Measurements from ENCODE around the gene SIGLEC11.

GRCh38 chr19:49997709-49998108, 36.7 kb upstream of the SIGLEC11 start:
- TF ChIP-seq GATA2 (IDR thresholded peaks at IDR 0.05; ENCODE audit: low read depth, low read length) (no peak), GATA3 (IDR thresholded peaks at IDR 0.05; ENCODE audit: low read depth, low read length) (no peak)
